ENCODE data around the gene OSGEPL1.
A peak's percentile ranks its signal among the peaks of the same experiment; 100 is the strongest.

OSGEPL1 gene

GRCh38 chr2:189762551-189763298, at the start of gene OSGEPL1:
TSS of gene OSGEPL1 (minus strand) at chr2:189762792. CDS start at chr2:189761640, 1,152 bp downstream.
- no peaks in the 10 kb centered on the region for H3K27me3 ChIP-seq (ENCODE audit: control insufficient read depth, insufficient read depth, low read length)
- peak within 1 kb of the TSS; percentile 95 for H3K4me3 ChIP-seq (ENCODE audit: low read depth, low read length)
- H3K4me1 ChIP-seq (ENCODE audit: control insufficient read depth, insufficient read depth, low read length), result no peaks in the 10 kb centered on the region
- peak within 1 kb of the TSS; percentile 94 for H3K9ac ChIP-seq (ENCODE audit: low read depth, low read length)
- no peaks in the 10 kb centered on the region for H3K36me3 ChIP-seq (ENCODE audit: control insufficient read depth, insufficient read depth, low read length)
- no peaks in the 10 kb centered on the region for H3K9me3 ChIP-seq (ENCODE audit: control insufficient read depth, insufficient read depth, low read length)

GRCh38 chr2:189803431-189803830, 40.8 kb upstream of the OSGEPL1 start:
- H3K4me1 ChIP-seq (ENCODE audit: control insufficient read depth, insufficient read depth, low read length), result no peaks in the 10 kb centered on the region
- H3K9me3 ChIP-seq (ENCODE audit: control insufficient read depth, insufficient read depth, low read length), result no peaks in the 10 kb centered on the region
- H3K36me3 ChIP-seq (ENCODE audit: control insufficient read depth, insufficient read depth, low read length), result peaks cover 6% of the 10 kb centered on the region
- no peak overlapping the region for H3K4me3 ChIP-seq (ENCODE audit: low read depth, low read length)
- H3K27me3 ChIP-seq (ENCODE audit: control insufficient read depth, insufficient read depth, low read length), result no peaks in the 10 kb centered on the region
- no peak overlapping the region for H3K9ac ChIP-seq (ENCODE audit: low read depth, low read length)

GRCh38 chr2:189802396-189802912, 39.9 kb upstream of the OSGEPL1 start:
- Histone ChIP-seq H3K9ac (ENCODE audit: low read depth, low read length) (no peak overlapping the region), H3K36me3 (ENCODE audit: control insufficient read depth, insufficient read depth, low read length) (peaks cover 10% of the 10 kb centered on the region), H3K4me3 (ENCODE audit: low read depth, low read length) (no peak overlapping the region), H3K4me1 (ENCODE audit: control insufficient read depth, insufficient read depth, low read length) (no peaks in the 10 kb centered on the region), H3K9me3 (ENCODE audit: control insufficient read depth, insufficient read depth, low read length) (no peaks in the 10 kb centered on the region), H3K27me3 (ENCODE audit: control insufficient read depth, insufficient read depth, low read length) (no peaks in the 10 kb centered on the region)

GRCh38 chr2:189799531-189799930, 36.9 kb upstream of the OSGEPL1 start:
- no peaks in the 10 kb centered on the region for H3K27me3 ChIP-seq (ENCODE audit: control insufficient read depth, insufficient read depth, low read length)
- H3K36me3 ChIP-seq (ENCODE audit: control insufficient read depth, insufficient read depth, low read length), result peaks cover 10% of the 10 kb centered on the region
- H3K4me3 ChIP-seq (ENCODE audit: low read depth, low read length), result no peak overlapping the region
- no peak overlapping the region for H3K9ac ChIP-seq (ENCODE audit: low read depth, low read length)
- no peaks in the 10 kb centered on the region for H3K9me3 ChIP-seq (ENCODE audit: control insufficient read depth, insufficient read depth, low read length)
- H3K4me1 ChIP-seq (ENCODE audit: control insufficient read depth, insufficient read depth, low read length), result no peaks in the 10 kb centered on the region

GRCh38 chr2:189799030-189799331, 36.4 kb upstream of the OSGEPL1 start:
- H3K27me3 ChIP-seq (ENCODE audit: control insufficient read depth, insufficient read depth, low read length), result no peaks in the 10 kb centered on the region
- no peak overlapping the region for H3K9ac ChIP-seq (ENCODE audit: low read depth, low read length)
- no peaks in the 10 kb centered on the region for H3K9me3 ChIP-seq (ENCODE audit: control insufficient read depth, insufficient read depth, low read length)
- H3K4me3 ChIP-seq (ENCODE audit: low read depth, low read length), result no peak overlapping the region
- peaks cover 10% of the 10 kb centered on the region for H3K36me3 ChIP-seq (ENCODE audit: control insufficient read depth, insufficient read depth, low read length)
- H3K4me1 ChIP-seq (ENCODE audit: control insufficient read depth, insufficient read depth, low read length), result no peaks in the 10 kb centered on the region

DNA sequence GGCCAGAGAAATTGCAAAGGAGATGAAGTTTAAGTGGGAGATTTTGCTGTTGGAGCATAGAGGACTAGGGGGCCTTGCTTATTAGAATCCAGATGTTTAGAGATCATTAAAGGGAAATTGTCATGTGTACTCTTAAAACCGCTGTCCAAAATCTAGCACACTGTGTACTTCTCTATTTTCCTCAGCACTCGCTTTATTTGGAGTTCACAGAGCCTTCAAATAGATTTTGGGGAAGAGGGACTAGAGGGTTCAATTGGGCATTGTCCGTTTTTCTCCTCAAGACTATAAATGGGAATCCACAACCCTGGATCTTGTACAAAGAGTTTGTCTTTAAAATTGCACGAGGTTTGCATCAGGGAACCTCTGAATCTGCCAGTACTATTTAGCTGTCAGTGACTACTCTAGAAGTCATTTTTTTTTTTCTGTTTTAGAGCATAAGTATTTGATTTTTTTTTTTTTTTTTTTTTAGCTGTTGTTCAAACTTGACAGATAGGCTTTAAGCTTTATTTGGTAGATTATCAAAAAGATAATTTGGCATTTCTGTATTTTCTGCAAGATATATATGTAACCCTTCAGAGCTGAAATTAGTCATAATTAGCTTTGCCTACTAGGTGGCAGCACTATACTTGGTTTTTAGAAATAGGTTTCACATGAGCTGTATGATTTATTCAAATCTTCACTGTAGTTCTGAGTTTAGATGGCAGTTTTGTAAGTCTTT, 35.9 kb upstream of the OSGEPL1 start:
- Histone ChIP-seq H3K27me3 (ENCODE audit: control insufficient read depth, insufficient read depth, low read length) (no peaks in the 10 kb centered on the region), H3K9ac (ENCODE audit: low read depth, low read length) (no peak overlapping the region), H3K4me3 (ENCODE audit: low read depth, low read length) (no peak overlapping the region), H3K4me1 (ENCODE audit: control insufficient read depth, insufficient read depth, low read length) (no peaks in the 10 kb centered on the region), H3K9me3 (ENCODE audit: control insufficient read depth, insufficient read depth, low read length) (no peaks in the 10 kb centered on the region), H3K36me3 (ENCODE audit: control insufficient read depth, insufficient read depth, low read length) (peaks cover 10% of the 10 kb centered on the region)

- no peaks in the 10 kb centered on the region for H3K9me3 ChIP-seq (ENCODE audit: control insufficient read depth, insufficient read depth, low read length)
- H3K4me3 ChIP-seq (ENCODE audit: low read depth, low read length), result no peak overlapping the region
- no peaks in the 10 kb centered on the region for H3K4me1 ChIP-seq (ENCODE audit: control insufficient read depth, insufficient read depth, low read length)
- H3K9ac ChIP-seq (ENCODE audit: low read depth, low read length), result no peak overlapping the region
- peaks cover 10% of the 10 kb centered on the region for H3K36me3 ChIP-seq (ENCODE audit: control insufficient read depth, insufficient read depth, low read length)
- H3K27me3 ChIP-seq (ENCODE audit: control insufficient read depth, insufficient read depth, low read length), result no peaks in the 10 kb centered on the region
Measured at GRCh38 chr2:189797902-189798301, 35.3 kb upstream of the OSGEPL1 start.

DNA sequence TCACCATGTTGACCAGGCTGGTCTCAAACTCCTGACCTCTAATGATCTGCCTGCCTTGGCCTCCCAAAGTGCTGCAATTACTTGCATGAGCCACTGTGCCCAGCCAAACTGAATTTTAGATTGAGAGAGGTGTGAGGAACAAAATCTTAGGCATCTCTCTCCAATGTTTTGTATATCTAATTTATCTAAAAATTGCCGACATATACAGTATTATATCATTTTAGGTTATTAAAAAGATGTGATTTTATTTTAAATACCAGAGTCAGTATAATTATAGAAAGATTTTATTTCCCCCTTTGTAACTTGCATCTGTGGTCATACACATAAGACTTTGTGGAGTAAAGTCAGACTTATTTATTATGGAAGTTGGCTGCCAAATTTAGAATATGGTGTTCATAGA, 31.7 kb upstream of the OSGEPL1 start:
- peaks cover 3% of the 10 kb centered on the region for H3K36me3 ChIP-seq (ENCODE audit: control insufficient read depth, insufficient read depth, low read length)
- no peaks in the 10 kb centered on the region for H3K27me3 ChIP-seq (ENCODE audit: control insufficient read depth, insufficient read depth, low read length)
- H3K9ac ChIP-seq (ENCODE audit: low read depth, low read length), result no peak overlapping the region
- no peaks in the 10 kb centered on the region for H3K9me3 ChIP-seq (ENCODE audit: control insufficient read depth, insufficient read depth, low read length)
- H3K4me1 ChIP-seq (ENCODE audit: control insufficient read depth, insufficient read depth, low read length), result no peaks in the 10 kb centered on the region
- no peak overlapping the region for H3K4me3 ChIP-seq (ENCODE audit: low read depth, low read length)

DNA sequence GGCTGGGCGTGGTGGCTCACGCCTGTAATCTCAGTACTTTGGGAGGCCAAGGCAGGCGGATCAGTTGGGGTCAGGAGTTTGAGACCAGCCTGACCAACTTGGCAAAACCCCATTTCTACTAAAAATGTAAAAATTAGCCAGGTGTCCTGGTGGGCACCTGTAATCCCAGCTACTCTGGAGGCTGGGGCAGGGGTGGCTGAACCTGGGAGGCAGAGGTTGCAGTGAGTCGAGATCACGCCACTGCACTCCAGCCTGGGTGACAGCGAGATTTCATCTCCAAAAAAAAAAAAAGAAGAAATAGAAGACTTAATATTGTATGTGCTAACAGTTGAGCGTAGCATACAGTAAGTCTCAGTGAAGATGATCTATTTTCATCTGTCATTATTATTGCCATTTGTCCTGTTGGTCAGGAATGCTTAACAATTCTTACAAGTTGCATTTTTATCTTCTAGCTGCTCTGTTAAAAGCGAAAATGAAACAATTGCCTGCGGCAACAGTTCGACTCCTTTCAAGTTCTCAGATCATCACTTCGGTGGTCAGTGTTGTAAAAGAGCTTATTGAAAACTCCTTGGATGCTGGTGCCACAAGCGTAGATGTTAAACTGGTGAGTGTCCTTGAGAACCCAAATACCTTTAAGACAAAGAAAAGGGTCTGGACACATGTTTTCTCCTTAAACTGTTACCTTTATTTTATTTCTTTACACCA, 28.9 kb upstream of the OSGEPL1 start:
- no peaks in the 10 kb centered on the region for H3K36me3 ChIP-seq (ENCODE audit: control insufficient read depth, insufficient read depth, low read length)
- H3K4me3 ChIP-seq (ENCODE audit: low read depth, low read length), result no peak overlapping the region
- no peak overlapping the region for H3K9ac ChIP-seq (ENCODE audit: low read depth, low read length)
- no peaks in the 10 kb centered on the region for H3K9me3 ChIP-seq (ENCODE audit: control insufficient read depth, insufficient read depth, low read length)
- no peaks in the 10 kb centered on the region for H3K4me1 ChIP-seq (ENCODE audit: control insufficient read depth, insufficient read depth, low read length)
- no peaks in the 10 kb centered on the region for H3K27me3 ChIP-seq (ENCODE audit: control insufficient read depth, insufficient read depth, low read length)

- Histone ChIP-seq H3K9ac (ENCODE audit: low read depth, low read length) (peak within 1 kb of the TSS; percentile 88), H3K27me3 (ENCODE audit: control insufficient read depth, insufficient read depth, low read length) (no peaks in the 10 kb centered on the region), H3K4me3 (ENCODE audit: low read depth, low read length) (peak within 1 kb of the TSS; percentile 92), H3K4me1 (ENCODE audit: control insufficient read depth, insufficient read depth, low read length) (peaks cover 8% of the 10 kb centered on the region), H3K36me3 (ENCODE audit: control insufficient read depth, insufficient read depth, low read length) (no peaks in the 10 kb centered on the region), H3K9me3 (ENCODE audit: control insufficient read depth, insufficient read depth, low read length) (no peaks in the 10 kb centered on the region)
Measured at GRCh38 chr2:189783927-189784867, 21.6 kb upstream of the OSGEPL1 start, which contains the start of the genes ORMDL1 and PMS1. TSS of gene ORMDL1 (minus strand) at chr2:189784339. CDS start at chr2:189782595, 1,744 bp downstream. TSS of gene PMS1 (plus strand) at chr2:189784450. CDS start at chr2:189791810, 7,360 bp downstream.

DNA sequence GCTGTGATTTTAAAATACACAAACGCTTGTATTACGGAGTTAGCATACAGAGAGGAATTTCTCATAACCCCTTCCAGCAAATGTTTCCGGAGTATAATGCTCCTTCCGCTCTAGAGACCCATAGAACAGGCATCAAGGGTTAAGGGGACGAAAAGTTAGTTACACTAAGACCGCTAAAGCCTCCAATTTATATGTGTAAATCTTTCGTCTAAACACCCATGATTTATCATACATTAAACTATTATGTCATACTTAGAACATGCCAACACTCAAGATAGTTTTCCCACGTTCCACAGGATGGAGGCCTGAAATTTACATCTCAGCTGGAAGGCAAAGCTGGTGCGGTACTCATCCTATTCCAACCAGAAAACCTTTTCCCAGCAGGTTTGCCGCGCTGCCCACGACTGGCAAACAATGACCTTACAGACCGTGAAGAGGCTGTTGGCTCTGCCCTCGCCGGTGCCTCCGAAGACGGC, 20.9 kb upstream of the OSGEPL1 start:
- Histone ChIP-seq H3K9me3 (ENCODE audit: control insufficient read depth, insufficient read depth, low read length) (no peaks in the 10 kb centered on the region), H3K36me3 (ENCODE audit: control insufficient read depth, insufficient read depth, low read length) (peaks cover 3% of the 10 kb centered on the region), H3K9ac (ENCODE audit: low read depth, low read length) (peak overlapping the region; percentile 88), H3K27me3 (ENCODE audit: control insufficient read depth, insufficient read depth, low read length) (no peaks in the 10 kb centered on the region), H3K4me1 (ENCODE audit: control insufficient read depth, insufficient read depth, low read length) (peaks cover 8% of the 10 kb centered on the region), H3K4me3 (ENCODE audit: low read depth, low read length) (peak overlapping the region; percentile 92)
